ENCODE results near the gene GPC5.

The GPC5 gene

DNA sequence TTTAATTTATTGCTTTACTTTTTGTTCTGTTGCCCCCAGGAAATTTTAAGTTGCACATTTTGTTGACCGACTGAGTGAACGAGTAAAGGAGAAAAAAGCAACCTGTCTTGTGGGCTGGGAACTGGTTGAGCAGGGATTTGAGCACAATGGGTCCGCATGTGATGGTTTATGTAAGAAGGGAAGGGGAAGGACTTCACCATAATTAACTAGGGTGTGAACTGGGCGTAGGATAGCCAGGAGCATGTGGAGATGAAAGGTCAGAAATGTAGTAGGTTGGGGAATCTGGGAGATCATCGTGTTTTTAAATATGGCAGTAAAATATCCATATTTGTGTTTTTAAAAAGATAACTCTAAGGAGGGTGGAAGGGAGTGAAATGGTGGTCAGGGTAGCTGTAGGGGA lies 99.9 kb downstream of the GPC5 start:
- Histone ChIP-seq H3K4me3 (ENCODE audit: insufficient read depth, low read length, poor library complexity, severe bottlenecking) (no peak overlapping the region), H3K9me2 (replicated peaks; ENCODE audit: insufficient read depth, low read length) (no peaks in the 10 kb centered on the region), H3F3A (ENCODE audit: insufficient read depth) (no peaks in the 10 kb centered on the region), H3K27me3 (ENCODE audit: low read length) (no peaks in the 10 kb centered on the region), H3K4me2 (ENCODE audit: low read depth, low read length, poor library complexity, severe bottlenecking) (no peak overlapping the region), H3K79me2 (ENCODE audit: insufficient read depth, low read length) (no peaks in the 10 kb centered on the region), H3K27ac (ENCODE audit: low read depth, low read length) (no peak overlapping the region), H3K9me3 (ENCODE audit: insufficient read depth, low read length) (no peaks in the 10 kb centered on the region), H3K9ac (ENCODE audit: low read length) (no peak overlapping the region), H2AFZ (ENCODE audit: low read depth, low read length, severe bottlenecking) (no peak overlapping the region), H3K36me3 (ENCODE audit: low read length) (no peaks in the 10 kb centered on the region), H4K20me1 (ENCODE audit: low read depth, low read length) (no peaks in the 10 kb centered on the region)
- no peak for TF ChIP-seq EZH2phosphoT487 (conservative IDR thresholded peaks at IDR 0.05; ENCODE audit: low read length)
- TF ChIP-seq, protein P1, sequence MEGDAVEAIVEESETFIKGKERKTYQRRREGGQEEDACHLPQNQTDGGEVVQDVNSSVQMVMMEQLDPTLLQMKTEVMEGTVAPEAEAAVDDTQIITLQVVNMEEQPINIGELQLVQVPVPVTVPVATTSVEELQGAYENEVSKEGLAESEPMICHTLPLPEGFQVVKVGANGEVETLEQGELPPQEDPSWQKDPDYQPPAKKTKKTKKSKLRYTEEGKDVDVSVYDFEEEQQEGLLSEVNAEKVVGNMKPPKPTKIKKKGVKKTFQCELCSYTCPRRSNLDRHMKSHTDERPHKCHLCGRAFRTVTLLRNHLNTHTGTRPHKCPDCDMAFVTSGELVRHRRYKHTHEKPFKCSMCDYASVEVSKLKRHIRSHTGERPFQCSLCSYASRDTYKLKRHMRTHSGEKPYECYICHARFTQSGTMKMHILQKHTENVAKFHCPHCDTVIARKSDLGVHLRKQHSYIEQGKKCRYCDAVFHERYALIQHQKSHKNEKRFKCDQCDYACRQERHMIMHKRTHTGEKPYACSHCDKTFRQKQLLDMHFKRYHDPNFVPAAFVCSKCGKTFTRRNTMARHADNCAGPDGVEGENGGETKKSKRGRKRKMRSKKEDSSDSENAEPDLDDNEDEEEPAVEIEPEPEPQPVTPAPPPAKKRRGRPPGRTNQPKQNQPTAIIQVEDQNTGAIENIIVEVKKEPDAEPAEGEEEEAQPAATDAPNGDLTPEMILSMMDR (IDR thresholded peaks at IDR 0.05; ENCODE audit: insufficient read depth, low read length, poor library complexity, severe bottlenecking): no peak

DNA sequence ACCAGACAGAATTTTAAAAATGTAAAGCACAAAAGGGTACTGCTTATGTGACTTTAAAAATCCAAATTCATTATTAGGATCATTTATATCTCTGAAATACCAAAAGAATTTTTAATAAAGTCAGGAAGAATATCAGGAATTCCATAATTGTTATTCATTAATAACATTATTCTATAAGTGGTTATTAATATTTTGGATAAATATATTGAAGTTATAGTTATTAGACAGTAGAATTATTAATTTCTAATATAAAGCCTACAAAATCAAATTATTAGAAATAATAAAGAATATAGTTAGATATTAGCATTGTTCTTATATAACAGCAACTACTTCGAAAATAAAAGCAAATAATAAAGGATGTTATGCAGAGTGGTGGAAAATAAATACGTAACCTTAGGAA lies 105.8 kb downstream of the GPC5 start:
- Histone ChIP-seq H3K9me3 (ENCODE audit: insufficient read depth, low read length) (no peaks in the 10 kb centered on the region), H2AFZ (ENCODE audit: low read depth, low read length, severe bottlenecking) (no peak overlapping the region), H3K27ac (ENCODE audit: low read depth, low read length) (no peak overlapping the region), H3K9ac (ENCODE audit: low read length) (no peak overlapping the region), H3K4me2 (ENCODE audit: low read depth, low read length, poor library complexity, severe bottlenecking) (no peak overlapping the region), H3K9me2 (replicated peaks; ENCODE audit: insufficient read depth, low read length) (no peaks in the 10 kb centered on the region), H3F3A (ENCODE audit: insufficient read depth) (no peaks in the 10 kb centered on the region), H4K20me1 (ENCODE audit: low read depth, low read length) (no peaks in the 10 kb centered on the region), H3K27me3 (ENCODE audit: low read length) (no peaks in the 10 kb centered on the region), H3K79me2 (ENCODE audit: insufficient read depth, low read length) (no peaks in the 10 kb centered on the region), H3K36me3 (ENCODE audit: low read length) (no peaks in the 10 kb centered on the region), H3K4me3 (ENCODE audit: insufficient read depth, low read length, poor library complexity, severe bottlenecking) (no peak overlapping the region)
- no peak for TF ChIP-seq EZH2phosphoT487 (conservative IDR thresholded peaks at IDR 0.05; ENCODE audit: low read length)
- TF ChIP-seq, protein P1 (IDR thresholded peaks at IDR 0.05; ENCODE audit: insufficient read depth, low read length, poor library complexity, severe bottlenecking): no peak

DNA sequence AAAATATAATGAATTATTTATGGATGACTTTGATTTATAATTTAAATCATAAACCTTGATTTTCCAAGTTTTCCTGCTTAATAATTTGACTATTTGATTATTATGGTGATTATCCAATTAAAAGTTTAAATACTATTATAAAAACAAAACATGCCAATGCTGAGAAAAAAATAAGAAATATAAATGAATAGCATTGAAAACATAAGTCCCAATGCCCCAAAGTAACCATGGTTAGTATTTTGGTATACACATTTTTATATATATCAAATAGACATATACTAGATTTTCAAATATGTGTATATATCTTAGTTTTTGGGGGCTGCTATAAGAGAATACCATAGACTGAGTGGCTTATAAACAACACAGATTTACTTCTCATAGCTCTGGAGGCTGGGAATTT lies 108.3 kb downstream of the GPC5 start:
- Histone ChIP-seq H2AFZ (ENCODE audit: low read depth, low read length, severe bottlenecking) (no peak overlapping the region), H3K9me3 (ENCODE audit: insufficient read depth, low read length) (no peaks in the 10 kb centered on the region), H3K79me2 (ENCODE audit: insufficient read depth, low read length) (no peaks in the 10 kb centered on the region), H3F3A (ENCODE audit: insufficient read depth) (no peaks in the 10 kb centered on the region), H3K9me2 (replicated peaks; ENCODE audit: insufficient read depth, low read length) (no peaks in the 10 kb centered on the region), H3K4me2 (ENCODE audit: low read depth, low read length, poor library complexity, severe bottlenecking) (no peak overlapping the region), H3K36me3 (ENCODE audit: low read length) (no peaks in the 10 kb centered on the region), H3K27me3 (ENCODE audit: low read length) (no peaks in the 10 kb centered on the region), H3K9ac (ENCODE audit: low read length) (no peak overlapping the region), H3K27ac (ENCODE audit: low read depth, low read length) (no peak overlapping the region), H4K20me1 (ENCODE audit: low read depth, low read length) (no peaks in the 10 kb centered on the region), H3K4me3 (ENCODE audit: insufficient read depth, low read length, poor library complexity, severe bottlenecking) (no peak overlapping the region)
- TF ChIP-seq, protein P1 (IDR thresholded peaks at IDR 0.05; ENCODE audit: insufficient read depth, low read length, poor library complexity, severe bottlenecking): no peak
- no peak for TF ChIP-seq EZH2phosphoT487 (conservative IDR thresholded peaks at IDR 0.05; ENCODE audit: low read length)

All from SU-DHL-6 (cell line).